Ishikawa (cell line): ENCODE data around the gene PARD3B.

Source experiments
- CEBPB ChIP-seq: IDR thresholded peaks from 2 replicates; pipeline ENCODE4 v1.6.1; 2012
- CREB1 ChIP-seq: IDR thresholded peaks from 2 replicates; pipeline ENCODE4 v1.6.1; 2012; ENCODE audit warnings: low read depth
- EGR1 ChIP-seq: IDR thresholded peaks from 2 replicates; pipeline ENCODE4 v1.6.1; 2012
- EP300 ChIP-seq: IDR thresholded peaks from 2 replicates; pipeline ENCODE4 v1.6.1; 2012; ENCODE audit warnings: borderline replicate concordance
- FOXM1 ChIP-seq: IDR thresholded peaks from 2 replicates; pipeline ENCODE4 v1.6.1; 2012; ENCODE audit warnings: low read depth, borderline replicate concordance
- NFIC ChIP-seq: IDR thresholded peaks from 2 replicates; pipeline ENCODE4 v1.6.1; 2012
- RAD21 ChIP-seq: IDR thresholded peaks from 2 replicates; pipeline ENCODE4 v1.6.1; 2012; ENCODE audit warnings: low read depth
- REST ChIP-seq: IDR thresholded peaks from 2 replicates; pipeline ENCODE4 v1.6.1; 2012; ENCODE audit warnings: low read depth, mild to moderate bottlenecking
- TAF1 ChIP-seq: IDR thresholded peaks from 2 replicates; pipeline ENCODE4 v1.6.1; 2012; ENCODE audit warnings: low read depth, mild to moderate bottlenecking
- TCF12 ChIP-seq: IDR thresholded peaks from 2 replicates; pipeline ENCODE4 v1.6.1; 2012; ENCODE audit warnings: low read depth
- TEAD4 ChIP-seq: IDR thresholded peaks from 2 replicates; pipeline ENCODE4 v1.6.1; 2012
- USF1 ChIP-seq: IDR thresholded peaks from 2 replicates; pipeline ENCODE4 v1.6.1; 2012
- YY1 ChIP-seq: IDR thresholded peaks from 2 replicates; pipeline ENCODE4 v1.6.1; 2012; ENCODE audit warnings: low read depth
- ZBTB7A ChIP-seq: IDR thresholded peaks from 2 replicates; pipeline ENCODE4 v1.6.1; 2012; ENCODE audit warnings: low read depth
- TF ChIP-seq, protein P1 (sequence below): IDR thresholded peaks from 2 replicates; pipeline ENCODE4 v1.6.1; 2012

The PARD3B gene

DNA sequence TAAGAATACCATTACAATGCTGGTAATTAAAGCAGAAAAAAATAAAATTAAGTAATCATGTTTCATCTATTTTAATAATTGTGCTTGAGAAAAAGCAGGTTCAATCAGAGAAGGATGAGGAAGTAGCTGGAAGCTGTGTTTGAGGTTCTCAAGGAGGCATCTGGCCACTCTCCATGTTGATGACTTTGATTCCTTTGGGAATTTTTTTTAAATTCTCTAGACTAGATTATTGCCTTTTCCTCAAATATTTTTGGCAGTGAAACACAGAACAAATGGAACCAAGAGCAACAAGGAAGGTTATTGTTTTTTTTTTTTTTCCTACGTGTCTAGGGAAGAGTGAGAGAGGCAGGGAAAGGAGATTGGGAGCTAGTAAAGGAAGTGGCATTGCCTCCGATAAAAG lies 1037.1 kb downstream of the PARD3B start:
- TF ChIP-seq CEBPB (no peak), CREB1 (no peak), EGR1 (no peak), YY1 (no peak), RAD21 (no peak), TEAD4 (no peak), EP300 (no peak), NFIC (no peak), REST (no peak), ZBTB7A (no peak), TAF1 (no peak), USF1 (no peak), FOXM1 (no peak), TCF12 (no peak)
- TF ChIP-seq, protein P1, sequence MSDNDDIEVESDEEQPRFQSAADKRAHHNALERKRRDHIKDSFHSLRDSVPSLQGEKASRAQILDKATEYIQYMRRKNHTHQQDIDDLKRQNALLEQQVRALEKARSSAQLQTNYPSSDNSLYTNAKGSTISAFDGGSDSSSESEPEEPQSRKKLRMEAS, result no peak

GRCh38 chr2:205585449-205586383 lies 1040.4 kb downstream of the PARD3B start:
- no peak for TF ChIP-seq YY1
- TF ChIP-seq FOXM1, result no peak
- TF ChIP-seq TCF12, result no peak
- TF ChIP-seq, protein P1, result no peak
- no peak for TF ChIP-seq EGR1
- no peak for TF ChIP-seq USF1

DNA sequence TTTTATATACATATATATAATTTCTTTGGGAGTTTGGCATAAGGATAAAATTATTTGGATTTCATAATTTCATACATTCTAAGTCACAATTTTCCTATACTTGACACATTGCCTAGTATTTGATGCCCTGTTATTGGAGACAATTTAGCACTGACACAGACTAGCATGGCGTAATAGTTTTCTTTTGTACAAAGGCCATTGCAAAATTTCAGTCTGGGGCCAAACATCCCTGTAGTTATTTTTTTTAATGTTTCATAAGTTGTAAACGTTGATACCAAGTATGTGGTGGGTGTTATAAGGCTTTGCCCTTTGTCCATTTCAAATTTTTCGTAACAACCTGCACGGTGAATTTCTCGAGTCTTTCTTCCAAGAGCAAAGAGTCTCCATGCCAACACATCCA lies 1041.4 kb downstream of the PARD3B start:
- TF ChIP-seq TAF1 (no peak), USF1 (no peak), YY1 (no peak), FOXM1 (no peak), CREB1 (no peak), NFIC (no peak), ZBTB7A (no peak), CEBPB (no peak), TCF12 (no peak)
- TF ChIP-seq, protein P1, result no peak

DNA sequence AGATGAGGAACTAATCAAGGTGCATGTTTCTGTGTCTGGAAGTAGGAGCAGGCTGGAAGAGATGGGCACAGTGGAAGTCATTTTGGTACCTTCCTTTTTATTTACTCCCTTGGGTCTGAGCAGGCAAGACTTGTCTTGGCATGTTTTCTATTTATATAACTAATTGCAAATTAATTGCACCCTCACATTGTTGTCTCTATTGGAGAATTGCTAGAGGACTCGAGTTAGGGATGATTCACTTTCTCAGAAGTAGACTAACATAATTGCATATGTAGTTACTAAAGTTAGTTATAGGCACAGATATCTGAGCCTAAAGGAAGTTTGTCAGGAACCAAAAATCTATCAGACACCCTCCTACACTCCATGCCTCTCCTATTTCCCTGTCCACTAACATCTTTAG lies 1044.2 kb downstream of the PARD3B start:
- TF ChIP-seq NFIC (no peak), TAF1 (no peak), ZBTB7A (no peak), TEAD4 (no peak), RAD21 (no peak), CEBPB (no peak), USF1 (no peak), EGR1 (no peak), REST (no peak), TCF12 (no peak)
- TF ChIP-seq, protein P1, result no peak

- TF ChIP-seq EP300 (no peak), CREB1 (no peak)
These were observed 1045.5 kb downstream of the PARD3B start for GRCh38 chr2:205590759-205591158.
